Measurements from ENCODE around the gene NEK2. TPM values are rescaled to one million over a fixed set of nuclear protein-coding genes. Genes with fewer than 3 reads are reported as not detected.
"Not testable (repeated sequence)": the region's sequence is repeated elsewhere in the genome, so short reads cannot be mapped to it uniquely, and the experiment has no call there.

NEK2 gene
- total RNA-seq, 3 donors from 2014 or later, result 1.2 to 2.0 (median 2.0) TPM

GRCh38 chr1:211638689-211639101, 36.7 kb downstream of the NEK2 start:
- no peaks in the 10 kb centered on the region for H3K27me3 Mint-ChIP-seq (ENCODE audit: low read depth)
- H3K9me3 Mint-ChIP-seq, result no peaks in the 10 kb centered on the region
- no peaks in the 10 kb centered on the region for H3K36me3 Mint-ChIP-seq (ENCODE audit: insufficient read depth)
- no peak overlapping the region for H3K4me3 Mint-ChIP-seq
- peaks cover 7% of the 10 kb centered on the region for H3K4me1 Mint-ChIP-seq (ENCODE audit: low read depth)
- ATAC-seq (no peak), DNase-seq (no peak)

- peaks cover 3% of the 10 kb centered on the region for H3K4me1 Mint-ChIP-seq (ENCODE audit: low read depth)
- H3K27me3 Mint-ChIP-seq (ENCODE audit: low read depth), result no peaks in the 10 kb centered on the region
- DNase-seq, result no peak
- no peak for ATAC-seq
- no peak overlapping the region for H3K4me3 Mint-ChIP-seq
- no peaks in the 10 kb centered on the region for H3K9me3 Mint-ChIP-seq
- no peaks in the 10 kb centered on the region for H3K36me3 Mint-ChIP-seq (ENCODE audit: insufficient read depth)
Observed at GRCh38 chr1:211638246-211638645, 37.2 kb downstream of the NEK2 start.

- H3K27me3 Mint-ChIP-seq (ENCODE audit: low read depth), result no peaks in the 10 kb centered on the region
- H3K9me3 Mint-ChIP-seq, result no peaks in the 10 kb centered on the region
- no peaks in the 10 kb centered on the region for H3K36me3 Mint-ChIP-seq (ENCODE audit: insufficient read depth)
- no peak overlapping the region for H3K4me3 Mint-ChIP-seq
- DNase-seq, result no peak
- no peaks in the 10 kb centered on the region for H3K4me1 Mint-ChIP-seq (ENCODE audit: low read depth)
- ATAC-seq, result no peak
Observed at GRCh38 chr1:211637066-211637465, 38.4 kb downstream of the NEK2 start.

GRCh38 chr1:211636575-211637029, 38.8 kb downstream of the NEK2 start:
- not testable (repeated sequence) for H3K36me3 Mint-ChIP-seq (ENCODE audit: insufficient read depth); H3K9me3 Mint-ChIP-seq; ATAC-seq; H3K4me3 Mint-ChIP-seq; DNase-seq; H3K27me3 Mint-ChIP-seq (ENCODE audit: low read depth); H3K4me1 Mint-ChIP-seq (ENCODE audit: low read depth)

- DNase-seq (no peak), ATAC-seq (no peak)
- no peak overlapping the region for H3K4me3 Mint-ChIP-seq
- no peaks in the 10 kb centered on the region for H3K27me3 Mint-ChIP-seq (ENCODE audit: low read depth)
- no peaks in the 10 kb centered on the region for H3K36me3 Mint-ChIP-seq (ENCODE audit: insufficient read depth)
- no peaks in the 10 kb centered on the region for H3K9me3 Mint-ChIP-seq
- H3K4me1 Mint-ChIP-seq (ENCODE audit: low read depth), result no peaks in the 10 kb centered on the region
Observed at GRCh38 chr1:211635597-211636205, 39.7 kb downstream of the NEK2 start.

GRCh38 chr1:211634931-211635330, 40.5 kb downstream of the NEK2 start:
- DNase-seq, result no peak
- Mint-ChIP-seq H3K4me3 (no peak overlapping the region), H3K9me3 (no peaks in the 10 kb centered on the region), H3K4me1 (ENCODE audit: low read depth) (no peaks in the 10 kb centered on the region), H3K36me3 (ENCODE audit: insufficient read depth) (no peaks in the 10 kb centered on the region), H3K27me3 (ENCODE audit: low read depth) (no peaks in the 10 kb centered on the region)
- no peak for ATAC-seq

GRCh38 chr1:211634461-211634860, 41.0 kb downstream of the NEK2 start:
- Mint-ChIP-seq H3K4me1 (ENCODE audit: low read depth) (no peaks in the 10 kb centered on the region), H3K36me3 (ENCODE audit: insufficient read depth) (no peaks in the 10 kb centered on the region), H3K9me3 (no peaks in the 10 kb centered on the region), H3K27me3 (ENCODE audit: low read depth) (no peaks in the 10 kb centered on the region), H3K4me3 (no peak overlapping the region)
- ATAC-seq (no peak), DNase-seq (no peak)

- no peaks in the 10 kb centered on the region for H3K9me3 Mint-ChIP-seq
- H3K4me3 Mint-ChIP-seq, result no peak overlapping the region
- DNase-seq (no peak), ATAC-seq (no peak)
- no peaks in the 10 kb centered on the region for H3K36me3 Mint-ChIP-seq (ENCODE audit: insufficient read depth)
- no peaks in the 10 kb centered on the region for H3K27me3 Mint-ChIP-seq (ENCODE audit: low read depth)
- H3K4me1 Mint-ChIP-seq (ENCODE audit: low read depth), result no peaks in the 10 kb centered on the region
Observed at GRCh38 chr1:211633524-211633846, 41.9 kb downstream of the NEK2 start.

GRCh38 chr1:211632808-211633523, 42.5 kb downstream of the NEK2 start:
- DNase-seq (no peak), ATAC-seq (no peak)
- Mint-ChIP-seq H3K9me3 (no peaks in the 10 kb centered on the region), H3K4me1 (ENCODE audit: low read depth) (no peaks in the 10 kb centered on the region), H3K36me3 (ENCODE audit: insufficient read depth) (no peaks in the 10 kb centered on the region), H3K4me3 (no peak overlapping the region), H3K27me3 (ENCODE audit: low read depth) (no peaks in the 10 kb centered on the region)

- Mint-ChIP-seq H3K9me3 (no peaks in the 10 kb centered on the region), H3K36me3 (ENCODE audit: insufficient read depth) (no peaks in the 10 kb centered on the region), H3K4me3 (no peak overlapping the region), H3K4me1 (ENCODE audit: low read depth) (no peaks in the 10 kb centered on the region), H3K27me3 (ENCODE audit: low read depth) (no peaks in the 10 kb centered on the region)
- DNase-seq (no peak), ATAC-seq (no peak)
Observed at GRCh38 chr1:211632117-211632807, 43.2 kb downstream of the NEK2 start.

GRCh38 chr1:211631168-211631567, 44.3 kb downstream of the NEK2 start:
- DNase-seq, result no peak
- no peaks in the 10 kb centered on the region for H3K27me3 Mint-ChIP-seq (ENCODE audit: low read depth)
- no peak for ATAC-seq
- no peaks in the 10 kb centered on the region for H3K4me1 Mint-ChIP-seq (ENCODE audit: low read depth)
- no peaks in the 10 kb centered on the region for H3K9me3 Mint-ChIP-seq
- no peaks in the 10 kb centered on the region for H3K36me3 Mint-ChIP-seq (ENCODE audit: insufficient read depth)
- no peak overlapping the region for H3K4me3 Mint-ChIP-seq

- Mint-ChIP-seq H3K4me1 (ENCODE audit: low read depth) (no peaks in the 10 kb centered on the region), H3K36me3 (ENCODE audit: insufficient read depth) (no peaks in the 10 kb centered on the region), H3K27me3 (ENCODE audit: low read depth) (no peaks in the 10 kb centered on the region), H3K9me3 (no peaks in the 10 kb centered on the region), H3K4me3 (no peak overlapping the region)
- no peak for DNase-seq
- no peak for ATAC-seq
Observed at GRCh38 chr1:211630236-211631081, 45.0 kb downstream of the NEK2 start.

- Mint-ChIP-seq H3K4me1 (ENCODE audit: low read depth) (peaks cover 5% of the 10 kb centered on the region), H3K9me3 (no peaks in the 10 kb centered on the region), H3K27me3 (ENCODE audit: low read depth) (no peaks in the 10 kb centered on the region), H3K4me3 (no peak overlapping the region), H3K36me3 (ENCODE audit: insufficient read depth) (no peaks in the 10 kb centered on the region)
- ATAC-seq (no peak), DNase-seq (no peak)
Observed at GRCh38 chr1:211628417-211628816, 47.0 kb downstream of the NEK2 start.

- no peaks in the 10 kb centered on the region for H3K9me3 Mint-ChIP-seq
- H3K27me3 Mint-ChIP-seq (ENCODE audit: low read depth), result no peaks in the 10 kb centered on the region
- peaks cover 6% of the 10 kb centered on the region for H3K4me1 Mint-ChIP-seq (ENCODE audit: low read depth)
- DNase-seq (no peak), ATAC-seq (no peak)
- H3K36me3 Mint-ChIP-seq (ENCODE audit: insufficient read depth), result no peaks in the 10 kb centered on the region
- H3K4me3 Mint-ChIP-seq, result no peak overlapping the region
Observed at GRCh38 chr1:211627259-211627658, 48.2 kb downstream of the NEK2 start.

Measured in activated T-cell treated with anti-CD3 and anti-CD28 coated beads, Interleukin-2, amount 50 U/mL, for 4 hours (primary cell).